ENCODE measurements around the gene SNU13.
"Not testable (repeated sequence)": the region's sequence is repeated elsewhere in the genome, so short reads cannot be mapped to it uniquely, and the experiment has no call there.

The SNU13 gene

GRCh38 chr22:41695211-41695610, 6.5 kb upstream of the SNU13 start:
- in situ Hi-C loops (cut with MboI; ENCODE audit: low pct_unique_long_range_greater_than_20kb, low sequenced_read_pairs, unreplicated experiment): loop anchor here (10.0 kb wide), 2 partner anchors 90 to 250 kb away; partner anchors contain the start of gene CENPM
- DNase-seq (ENCODE audit: low spot score): no peak
- no peak for TF ChIP-seq CTCF (IDR thresholded peaks at IDR 0.05; ENCODE audit: extremely low read depth, insufficient read depth, missing control alignments)

DNA sequence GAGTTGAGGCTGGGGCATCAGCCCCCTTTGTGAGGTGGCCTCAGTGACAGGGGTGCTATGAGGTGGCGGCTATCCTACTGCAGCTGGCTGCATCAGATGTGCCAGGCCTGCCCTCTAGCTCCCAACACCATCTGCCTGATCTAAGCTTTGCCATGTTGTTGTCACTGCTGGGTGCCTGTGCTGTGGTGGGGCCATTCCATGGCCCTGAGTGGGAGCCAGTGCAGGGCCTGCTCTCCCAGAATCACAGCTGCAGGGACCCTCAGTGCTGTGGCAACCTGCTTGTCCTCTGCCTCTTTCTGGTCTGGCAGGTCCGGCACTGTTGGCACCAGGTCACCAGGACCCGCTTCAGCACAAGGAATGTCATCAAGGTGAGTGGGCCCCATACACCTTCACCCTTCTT, 1.8 kb upstream of the SNU13 start:
- no peak for DNase-seq (ENCODE audit: low spot score)
- TF ChIP-seq CTCF (IDR thresholded peaks at IDR 0.05; ENCODE audit: extremely low read depth, insufficient read depth, missing control alignments): no peak
- in situ Hi-C loops (cut with MboI; ENCODE audit: low pct_unique_long_range_greater_than_20kb, low sequenced_read_pairs, unreplicated experiment): loop anchor here (10.0 kb wide), 2 partner anchors 94 to 254 kb away; partner anchors contain the start of gene CENPM

- in situ Hi-C loops (cut with MboI; ENCODE audit: low pct_unique_long_range_greater_than_20kb, low sequenced_read_pairs, unreplicated experiment): no loop called here
- DNase-seq (ENCODE audit: low spot score): no peak
- TF ChIP-seq CTCF (IDR thresholded peaks at IDR 0.05; ENCODE audit: extremely low read depth, insufficient read depth, missing control alignments): no peak
These were observed 734 bp downstream of the SNU13 start for GRCh38 chr22:41687901-41688364.

GRCh38 chr22:41686890-41687289, 1.8 kb downstream of the SNU13 start:
- in situ Hi-C loops (cut with MboI; ENCODE audit: low pct_unique_long_range_greater_than_20kb, low sequenced_read_pairs, unreplicated experiment): not testable (repeated sequence)

GRCh38 chr22:41684194-41684593, 4.5 kb downstream of the SNU13 start:
- in situ Hi-C loops (cut with MboI; ENCODE audit: low pct_unique_long_range_greater_than_20kb, low sequenced_read_pairs, unreplicated experiment): no loop called here
- no peak for DNase-seq (ENCODE audit: low spot score)
- no peak for TF ChIP-seq CTCF (IDR thresholded peaks at IDR 0.05; ENCODE audit: extremely low read depth, insufficient read depth, missing control alignments)

More at GRCh38 chr22:41686890-41687289, 1.8 kb downstream of the SNU13 start:
- DNase-seq (ENCODE audit: low spot score): not testable (repeated sequence)

DNA sequence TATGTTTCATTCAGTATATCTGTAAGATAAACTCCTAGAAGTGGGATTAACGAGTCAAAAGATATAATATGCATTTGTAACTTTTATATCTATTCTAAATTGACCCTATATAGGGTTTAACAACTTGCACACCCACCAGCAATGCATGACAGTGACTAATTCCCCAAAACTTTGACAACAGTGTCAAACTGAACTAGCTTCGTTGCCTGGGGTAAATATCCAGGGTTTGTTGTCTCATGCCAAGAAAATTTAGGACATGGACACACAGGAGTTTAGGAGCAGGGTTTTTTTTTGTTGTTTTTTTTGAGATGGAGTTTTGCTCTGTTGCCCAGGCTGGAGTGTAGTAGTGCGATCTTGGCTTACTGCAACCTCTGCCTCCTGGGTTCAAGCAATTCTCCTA, 5.1 kb downstream of the SNU13 start:
- DNase-seq (ENCODE audit: low spot score): no peak
- TF ChIP-seq CTCF (IDR thresholded peaks at IDR 0.05; ENCODE audit: extremely low read depth, insufficient read depth, missing control alignments): no peak
- in situ Hi-C loops (cut with MboI; ENCODE audit: low pct_unique_long_range_greater_than_20kb, low sequenced_read_pairs, unreplicated experiment): no loop called here

- in situ Hi-C loops (cut with MboI; ENCODE audit: low pct_unique_long_range_greater_than_20kb, low sequenced_read_pairs, unreplicated experiment): no loop called here
- DNase-seq (ENCODE audit: low spot score): no peak
- TF ChIP-seq CTCF (IDR thresholded peaks at IDR 0.05; ENCODE audit: extremely low read depth, insufficient read depth, missing control alignments): no peak
These were observed 5.6 kb downstream of the SNU13 start for GRCh38 chr22:41683052-41683451.

Data from GM13977 (cell line).